NCI-H1930 (cell line): ENCODE measurements around the gene ATRIP.
"Not testable (repeated sequence)": the region's sequence is repeated elsewhere in the genome, so short reads cannot be mapped to it uniquely, and the experiment has no call there.

Experiments
- DNase-seq, 2 experiments: peaks; one replicate each; lab custom pipeline; 2025; lab: John Stamatoyannopoulos, UW

Gene ATRIP

DNA sequence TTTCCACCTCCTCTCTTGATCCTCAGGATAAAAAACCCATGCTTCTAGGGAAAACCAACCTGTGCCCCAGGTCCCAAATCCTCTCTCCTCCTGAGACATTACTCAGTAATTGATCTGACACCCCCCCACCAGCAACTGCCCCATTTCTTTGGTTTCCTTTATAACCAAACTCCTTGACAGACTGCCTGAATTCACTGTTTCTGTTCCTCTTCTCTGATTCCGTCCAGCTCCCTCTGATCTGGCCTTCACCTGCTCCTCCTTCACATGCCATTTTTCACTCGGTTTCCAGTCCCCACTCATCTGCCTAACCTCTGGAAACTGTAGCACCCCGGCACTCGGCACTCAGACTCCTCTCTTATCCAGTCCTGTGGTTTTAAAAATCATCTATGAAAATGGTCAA is 8.7 kb upstream of the ATRIP start:
- no peak for DNase-seq

DNA sequence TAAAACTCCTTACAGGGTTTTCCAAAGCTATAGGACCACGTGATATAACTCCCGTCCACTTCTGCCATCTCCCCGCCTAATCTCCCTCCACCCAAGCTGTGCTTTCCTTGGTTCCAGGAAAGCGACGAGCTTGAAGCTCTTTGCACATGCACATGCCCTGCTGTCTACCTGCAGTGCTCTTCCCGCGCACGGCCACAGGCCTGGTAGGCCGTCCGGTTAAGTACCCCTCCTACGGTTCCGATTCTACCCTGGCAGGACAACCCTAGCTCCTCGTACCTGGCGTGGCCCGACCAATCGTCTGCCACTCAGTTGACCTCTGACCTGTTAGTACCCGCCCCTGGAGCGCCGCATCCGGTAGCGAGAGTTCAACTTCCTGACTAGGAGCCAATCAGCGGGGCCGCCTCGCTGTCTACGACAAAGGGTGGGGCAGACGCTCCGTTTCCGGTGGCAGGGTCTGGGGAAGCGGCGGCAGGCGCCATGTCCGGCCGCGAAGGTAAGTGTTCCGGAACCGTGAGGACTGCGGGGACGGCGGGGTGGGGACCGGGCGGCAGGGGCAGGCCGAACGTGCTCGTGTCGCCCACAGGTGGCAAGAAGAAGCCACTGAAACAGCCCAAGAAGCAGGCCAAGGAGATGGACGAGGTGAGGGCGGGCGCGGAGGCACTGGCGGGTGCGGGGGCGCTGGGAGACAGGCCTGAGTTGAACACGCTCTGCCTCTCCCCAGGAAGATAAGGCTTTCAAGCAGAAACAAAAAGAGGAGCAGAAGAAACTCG is 6.5 kb upstream of the ATRIP start, which contains the start of the genes CCDC51 and TMA7:
CCDC51 (minus strand) TSS at position 300 of the 770 bp plus-strand sequence. CDS start 4,991 bp downstream, outside the sequence.
TMA7 (plus strand) TSS at position 438 of the 770 bp plus-strand sequence; CDS start at position 478, 40 bp downstream.
- peak; percentile 90 to 93 for DNase-seq

DNA sequence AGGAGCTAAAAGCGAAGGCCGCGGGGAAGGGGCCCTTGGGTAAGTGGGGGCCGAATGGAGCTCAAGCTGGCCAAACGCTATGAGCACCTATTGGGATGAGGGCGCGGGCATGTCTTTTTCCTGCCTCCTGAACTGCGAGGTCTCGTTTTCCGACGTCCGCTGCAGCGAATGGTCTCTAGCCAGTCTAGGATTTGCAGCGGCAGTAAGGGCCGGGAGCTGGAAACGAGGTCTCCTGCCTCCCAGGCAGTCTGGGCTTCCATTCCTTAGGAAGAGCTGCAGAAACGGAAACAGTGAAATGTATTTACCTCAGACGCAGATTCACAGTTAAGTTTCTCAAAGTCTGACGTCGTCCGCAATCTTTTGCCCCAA is 6.0 kb upstream of the ATRIP start:
- DNase-seq, result no peak

DNA sequence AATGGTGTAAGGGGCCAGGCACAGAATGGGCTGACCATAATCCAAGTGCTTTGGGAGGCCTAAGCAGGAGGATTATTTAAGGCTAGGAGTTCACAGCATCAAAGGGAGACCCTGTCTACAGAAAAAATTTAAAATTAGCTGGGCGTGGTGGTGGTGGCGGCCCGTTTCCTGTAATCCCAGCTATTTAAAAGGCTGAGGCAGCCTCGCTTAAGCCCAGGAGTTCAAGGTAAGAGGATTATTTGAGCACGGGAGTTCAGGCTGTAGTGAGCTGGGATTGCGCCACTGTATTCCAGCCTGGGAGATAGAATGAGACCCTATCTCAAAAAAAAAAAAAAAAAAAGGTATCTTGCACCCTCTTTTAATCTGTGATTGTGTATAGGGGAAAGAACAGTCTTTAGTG is 4.6 kb upstream of the ATRIP start:
- no peak for DNase-seq

DNA sequence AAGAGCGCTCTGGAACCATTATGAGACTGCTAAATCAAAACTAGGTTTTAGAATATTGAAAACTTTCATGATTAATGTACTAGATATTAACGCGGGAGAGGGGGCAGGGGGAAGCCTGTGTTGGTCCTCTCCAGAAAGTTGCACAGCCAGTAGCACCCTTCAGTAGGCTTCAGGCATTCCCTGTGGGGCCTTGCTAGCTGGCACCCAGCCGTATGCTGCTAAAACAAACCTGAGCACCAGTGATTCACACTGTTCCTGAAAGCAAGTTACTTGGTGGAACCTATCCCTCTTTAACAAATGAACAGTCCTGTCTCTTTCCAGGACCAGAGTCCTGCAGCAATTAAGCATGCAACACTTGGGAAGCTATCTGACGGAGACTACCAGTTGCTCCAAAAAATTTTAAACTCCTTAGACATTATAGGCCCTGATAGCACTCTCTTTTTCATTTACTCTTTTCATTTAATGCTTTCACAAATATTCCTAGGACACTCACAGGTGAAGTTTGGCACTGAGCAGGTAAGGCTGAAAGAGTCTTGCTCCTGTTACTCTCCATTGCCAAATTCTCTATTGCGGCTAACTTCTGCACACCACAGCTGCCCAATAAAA is 1.2 kb upstream of the ATRIP start:
- no peak for DNase-seq

DNA sequence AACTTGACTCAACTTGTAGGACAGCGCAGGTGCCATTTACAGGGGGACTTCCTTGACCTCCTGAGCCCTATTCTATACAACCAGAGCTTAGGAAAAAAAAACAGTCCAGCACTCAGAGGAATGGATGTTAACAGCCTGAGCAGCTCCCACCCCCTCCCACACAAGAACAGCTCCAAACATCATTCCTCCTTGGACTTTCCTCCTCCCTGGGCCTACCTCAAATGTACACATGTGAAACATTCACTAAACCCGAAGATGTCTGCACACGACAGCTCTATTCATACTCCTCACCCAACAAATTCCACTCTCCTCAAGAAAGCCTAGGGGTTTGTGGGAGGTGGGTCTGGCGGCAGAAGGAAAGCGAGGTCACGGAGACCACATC is 503 bp upstream of the ATRIP start:
- DNase-seq, result no peak

DNA sequence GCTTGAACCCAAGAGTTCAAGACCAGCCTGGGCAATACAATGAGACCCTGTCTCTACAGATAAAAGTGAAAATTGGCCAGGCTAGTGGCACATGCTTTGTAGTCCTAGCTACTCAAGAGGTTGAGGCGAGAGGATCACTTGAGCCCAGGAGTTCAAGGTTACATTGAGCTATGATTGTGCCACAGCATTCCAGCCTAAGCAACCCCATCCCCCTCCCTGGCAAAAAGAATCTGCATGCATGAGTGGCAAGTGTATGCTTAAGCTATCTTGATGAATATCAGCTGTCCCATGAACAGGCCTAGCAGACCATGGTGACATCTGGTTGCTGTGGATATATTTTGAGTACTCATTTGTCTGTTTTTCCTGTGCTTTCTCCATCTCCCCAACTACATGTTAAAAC is 4.7 kb downstream of the ATRIP start:
- no peak for DNase-seq

DNA sequence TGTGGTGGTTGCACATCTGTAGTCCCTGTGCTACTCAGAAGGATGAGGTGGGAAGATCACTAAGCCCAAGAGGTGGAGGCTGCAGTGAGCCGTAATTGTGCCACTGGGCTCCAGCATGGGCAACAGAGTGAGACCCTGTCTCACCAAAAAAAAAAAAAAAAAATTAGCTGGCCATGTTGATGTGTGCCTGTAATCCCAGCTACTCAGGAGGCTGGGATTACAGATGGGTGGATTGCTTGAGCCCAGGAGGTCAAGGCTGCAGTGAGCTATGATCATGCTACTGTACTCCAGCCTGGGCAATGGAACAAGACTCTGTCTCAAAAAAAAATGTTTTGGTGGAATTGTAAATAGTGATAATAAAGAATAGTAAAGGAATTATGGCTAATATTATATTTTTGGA is 9.9 kb downstream of the ATRIP start:
- no peak for DNase-seq

DNA sequence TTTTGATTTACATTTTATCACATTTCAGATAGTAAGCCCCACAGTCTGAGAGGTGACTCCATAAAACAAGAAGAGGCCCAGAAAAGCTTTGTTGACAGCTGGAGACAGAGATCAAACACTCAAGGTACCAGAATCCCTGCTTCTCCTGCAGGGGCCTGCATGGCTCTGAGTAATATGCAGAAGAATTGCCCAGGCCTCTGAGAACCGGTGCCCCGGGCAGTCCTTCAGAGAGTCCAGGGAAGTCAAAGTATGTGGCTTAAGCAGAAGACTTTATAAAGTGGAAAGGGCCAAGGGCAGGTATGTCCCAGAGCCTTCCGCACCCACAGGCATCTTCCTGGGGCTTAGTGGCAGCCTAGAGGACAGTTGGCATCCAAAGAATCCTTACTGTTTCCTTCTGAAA is 12.8 kb downstream of the ATRIP start:
- no peak for DNase-seq

DNA sequence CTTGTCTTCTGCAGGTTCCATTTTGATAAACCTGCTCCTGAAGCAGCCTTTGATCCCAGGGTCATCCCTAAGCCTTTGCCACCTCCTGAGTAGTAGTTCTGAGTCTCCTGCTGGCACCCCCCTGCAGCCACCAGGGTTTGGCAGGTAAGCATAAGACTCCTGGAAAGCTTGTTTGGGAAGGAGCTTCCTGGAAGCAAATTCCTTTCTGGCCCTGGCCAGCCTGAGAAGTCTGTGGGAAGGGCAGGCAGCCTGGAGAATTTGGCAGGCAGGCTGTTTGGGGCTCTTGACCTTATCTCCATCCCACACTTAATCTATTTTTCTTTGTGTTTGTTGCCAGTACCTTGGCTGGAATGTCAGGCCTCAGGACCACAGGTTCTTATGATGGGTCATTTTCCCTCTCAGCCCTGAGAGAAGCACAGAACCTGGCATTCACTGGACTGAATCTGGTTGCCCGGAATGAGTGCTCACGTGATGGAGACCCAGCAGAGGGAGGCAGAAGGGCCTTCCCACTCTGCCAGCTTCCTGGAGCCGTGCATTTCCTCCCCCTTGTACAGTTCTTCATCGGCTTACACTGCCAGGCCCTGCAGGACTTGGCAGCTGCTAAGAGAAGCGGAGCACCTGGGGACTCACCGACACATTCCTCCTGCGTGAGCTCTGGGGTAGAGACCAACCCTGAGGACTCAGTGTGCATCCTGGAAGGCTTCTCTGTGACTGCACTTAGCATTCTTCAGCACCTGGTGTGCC is 13.4 kb downstream of the ATRIP start:
- DNase-seq, result no peak

DNA sequence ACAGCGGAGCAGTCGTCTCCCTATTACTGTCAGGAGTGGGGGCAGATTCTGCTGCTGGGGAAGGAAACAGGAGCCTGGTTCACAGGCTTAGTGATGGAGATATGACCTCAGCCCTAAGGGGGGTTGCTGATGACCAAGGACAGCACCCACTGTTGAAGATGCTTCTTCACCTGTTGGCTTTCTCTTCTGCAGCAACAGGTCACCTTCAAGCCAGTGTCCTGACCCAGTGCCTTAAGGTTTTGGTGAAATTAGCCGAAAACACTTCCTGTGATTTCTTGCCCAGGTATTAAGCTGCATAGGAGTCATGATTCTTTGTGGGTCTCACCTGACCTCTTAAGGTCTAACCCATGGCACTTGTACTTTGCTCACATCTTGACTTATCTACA is 14.0 kb downstream of the ATRIP start:
- no peak for DNase-seq

DNA sequence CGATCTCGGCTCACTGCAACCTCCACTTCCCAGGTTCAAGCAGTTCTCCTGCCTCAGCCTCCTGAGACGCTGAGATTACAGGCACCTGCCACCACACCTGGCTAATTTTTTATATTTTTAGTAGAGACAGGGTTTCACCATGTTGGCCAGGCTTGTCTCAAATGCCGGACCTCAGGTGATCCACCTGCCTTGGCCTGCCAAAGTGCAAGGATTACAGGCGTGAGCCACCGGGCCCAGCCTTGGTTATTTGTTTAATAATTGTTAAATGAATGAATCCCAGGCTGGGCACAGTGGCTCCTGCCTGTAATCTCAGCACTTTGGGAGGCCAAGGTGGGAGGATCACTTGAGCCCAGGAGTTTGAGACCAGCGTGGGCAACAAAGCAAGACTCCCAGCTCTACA is 15.2 kb downstream of the ATRIP start:
- DNase-seq, result not testable (repeated sequence)

DNA sequence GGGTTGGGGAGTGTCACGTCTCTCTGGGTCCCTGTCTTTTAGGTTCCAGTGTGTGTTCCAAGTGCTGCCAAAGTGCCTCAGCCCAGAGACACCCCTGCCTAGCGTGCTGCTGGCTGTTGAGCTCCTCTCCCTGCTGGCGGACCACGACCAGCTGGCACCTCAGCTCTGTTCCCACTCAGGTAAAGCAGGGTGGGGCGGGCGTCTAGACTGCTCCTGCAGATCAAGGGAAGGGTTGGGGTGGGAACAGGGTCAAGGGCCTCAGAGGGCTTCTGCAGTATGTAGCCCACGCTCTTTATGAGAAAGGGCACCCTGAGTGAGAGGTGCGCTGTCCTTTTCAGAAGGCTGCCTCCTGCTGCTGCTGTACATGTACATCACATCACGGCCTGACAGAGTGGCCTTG is 17.2 kb downstream of the ATRIP start:
- no peak for DNase-seq

DNA sequence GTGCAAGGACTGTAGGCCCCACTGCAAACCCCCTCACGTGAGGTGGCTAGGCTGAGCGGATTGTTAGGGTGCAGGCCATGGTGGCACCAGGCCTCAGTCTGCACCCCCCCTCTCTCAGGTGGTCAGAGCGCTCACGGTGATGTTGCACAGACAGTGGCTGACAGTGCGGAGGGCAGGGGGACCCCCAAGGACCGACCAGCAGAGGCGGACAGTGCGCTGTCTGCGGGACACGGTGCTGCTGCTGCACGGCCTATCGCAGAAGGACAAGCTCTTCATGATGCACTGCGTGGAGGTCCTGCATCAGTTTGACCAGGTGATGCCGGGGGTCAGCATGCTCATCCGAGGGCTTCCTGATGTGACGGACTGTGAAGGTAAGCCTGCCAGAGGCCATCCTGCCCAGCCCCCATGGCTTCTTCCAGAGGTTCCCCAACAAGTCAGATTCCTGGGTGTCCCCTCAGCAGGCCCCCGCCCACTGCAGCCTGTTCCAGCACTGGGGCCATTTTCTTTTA is 18.2 kb downstream of the ATRIP start:
- no peak for DNase-seq

DNA sequence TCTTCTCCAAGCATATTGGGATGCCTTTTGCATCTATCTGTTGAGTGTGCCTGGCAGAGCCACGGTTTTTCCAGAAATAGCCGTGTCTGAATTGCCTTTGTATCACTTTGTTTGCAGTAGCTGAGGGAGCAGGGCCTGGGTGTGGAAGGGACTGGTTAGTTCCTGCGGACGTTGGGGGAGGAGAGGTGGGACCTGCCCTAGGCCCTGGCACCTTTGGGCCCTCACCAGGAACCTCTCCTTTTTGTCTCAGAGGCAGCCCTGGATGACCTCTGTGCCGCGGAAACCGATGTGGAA is 18.6 kb downstream of the ATRIP start:
- no peak for DNase-seq

DNA sequence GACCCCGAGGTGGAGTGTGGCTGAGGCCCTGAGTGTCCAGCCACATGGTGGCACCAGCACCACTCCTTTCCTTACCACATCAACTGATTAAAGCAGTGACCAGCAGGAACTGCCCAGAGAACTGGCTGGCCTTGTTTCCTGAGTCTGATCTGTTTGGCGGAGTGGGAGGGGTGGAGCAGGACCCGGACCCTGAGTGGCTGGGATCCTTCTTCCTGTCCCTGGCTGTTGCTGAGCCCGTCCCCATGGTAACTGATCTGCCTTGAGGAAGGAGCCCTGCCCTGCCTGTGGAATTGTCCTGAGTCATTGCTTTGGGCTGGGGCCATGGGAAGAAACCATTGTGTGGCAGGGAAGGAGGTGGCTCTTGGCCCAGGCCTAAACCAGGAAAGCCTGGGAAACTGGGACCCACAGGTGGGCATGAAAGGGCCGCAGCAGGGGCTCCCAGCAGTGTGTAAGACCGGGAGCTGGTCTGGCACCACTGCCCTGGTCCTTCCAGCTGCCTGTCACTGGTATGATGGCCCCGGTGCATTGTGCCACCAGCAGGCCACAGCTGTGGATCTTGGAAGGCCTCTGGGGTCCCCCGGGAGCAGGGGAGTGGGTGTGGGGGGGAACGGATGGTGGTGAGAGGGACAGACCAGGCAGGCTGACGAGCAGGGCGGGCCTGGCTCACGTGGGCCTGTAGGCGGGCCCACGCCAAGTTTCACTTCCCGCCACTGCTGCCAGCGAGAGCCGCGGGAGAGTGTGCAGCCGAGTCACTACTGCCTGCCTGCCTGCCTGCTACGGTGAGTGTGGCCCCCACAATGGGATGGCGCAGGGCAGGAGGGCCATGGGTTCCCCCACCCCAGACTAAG is 19.2 kb downstream of the ATRIP start:
- no peak for DNase-seq

DNA sequence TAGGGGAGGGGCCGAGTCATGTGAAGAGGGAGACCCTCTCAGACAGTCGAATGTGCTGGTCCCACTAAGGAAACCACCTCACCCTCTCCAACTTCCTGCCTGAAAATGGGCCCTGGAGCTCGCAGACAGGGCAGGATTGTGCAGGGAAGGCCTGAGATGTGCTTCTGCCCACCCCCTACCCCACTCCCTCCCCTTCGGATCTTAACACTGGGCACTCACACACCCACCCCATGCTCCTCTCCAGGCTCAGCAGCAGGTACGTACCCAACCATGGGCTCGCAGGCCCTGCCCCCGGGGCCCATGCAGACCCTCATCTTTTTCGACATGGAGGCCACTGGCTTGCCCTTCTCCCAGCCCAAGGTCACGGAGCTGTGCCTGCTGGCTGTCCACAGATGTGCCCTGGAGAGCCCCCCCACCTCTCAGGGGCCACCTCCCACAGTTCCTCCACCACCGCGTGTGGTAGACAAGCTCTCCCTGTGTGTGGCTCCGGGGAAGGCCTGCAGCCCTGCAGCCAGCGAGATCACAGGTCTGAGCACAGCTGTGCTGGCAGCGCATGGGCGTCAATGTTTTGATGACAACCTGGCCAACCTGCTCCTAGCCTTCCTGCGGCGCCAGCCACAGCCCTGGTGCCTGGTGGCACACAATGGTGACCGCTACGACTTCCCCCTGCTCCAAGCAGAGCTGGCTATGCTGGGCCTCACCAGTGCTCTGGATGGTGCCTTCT is 20.0 kb downstream of the ATRIP start:
- DNase-seq, result no peak

DNA sequence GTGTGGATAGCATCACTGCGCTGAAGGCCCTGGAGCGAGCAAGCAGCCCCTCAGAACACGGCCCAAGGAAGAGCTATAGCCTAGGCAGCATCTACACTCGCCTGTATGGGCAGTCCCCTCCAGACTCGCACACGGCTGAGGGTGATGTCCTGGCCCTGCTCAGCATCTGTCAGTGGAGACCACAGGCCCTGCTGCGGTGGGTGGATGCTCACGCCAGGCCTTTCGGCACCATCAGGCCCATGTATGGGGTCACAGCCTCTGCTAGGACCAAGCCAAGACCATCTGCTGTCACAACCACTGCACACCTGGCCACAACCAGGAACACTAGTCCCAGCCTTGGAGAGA is 20.5 kb downstream of the ATRIP start:
- no peak for DNase-seq

DNA sequence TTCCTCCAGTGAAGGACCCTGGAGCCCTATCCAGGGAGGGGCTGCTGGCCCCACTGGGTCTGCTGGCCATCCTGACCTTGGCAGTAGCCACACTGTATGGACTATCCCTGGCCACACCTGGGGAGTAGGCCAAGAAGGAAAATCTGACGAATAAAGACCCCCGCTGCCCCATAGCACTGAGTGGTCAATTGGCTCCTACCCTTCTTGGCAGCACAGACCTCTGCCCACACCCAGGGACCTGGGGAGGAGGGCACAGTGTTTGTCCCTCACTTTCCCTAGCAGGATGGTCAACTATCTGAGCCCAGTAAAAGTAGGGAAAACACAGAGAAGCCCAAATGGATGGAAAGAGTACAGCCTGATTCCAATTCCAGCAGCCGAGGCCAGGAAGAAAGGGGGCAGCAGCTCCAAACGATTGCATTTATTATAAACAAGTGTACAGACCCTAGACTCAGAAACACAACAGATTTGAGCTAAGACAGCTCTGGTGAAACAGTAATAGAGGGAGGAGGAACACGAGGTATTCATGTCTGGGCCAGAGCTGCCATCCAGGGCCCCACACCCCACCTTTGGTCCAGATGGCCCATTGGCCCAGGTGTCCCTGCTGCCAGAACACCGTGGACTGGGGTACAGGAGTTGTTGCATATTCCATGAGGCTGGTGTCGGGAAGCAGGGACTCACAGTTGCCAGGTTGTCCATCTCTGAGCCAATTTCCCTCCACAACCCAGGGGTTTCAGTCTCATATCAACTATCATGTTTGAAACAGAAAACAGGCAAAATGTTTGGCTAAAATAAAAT is 21.1 kb downstream of the ATRIP start:
- DNase-seq, result no peak

DNA sequence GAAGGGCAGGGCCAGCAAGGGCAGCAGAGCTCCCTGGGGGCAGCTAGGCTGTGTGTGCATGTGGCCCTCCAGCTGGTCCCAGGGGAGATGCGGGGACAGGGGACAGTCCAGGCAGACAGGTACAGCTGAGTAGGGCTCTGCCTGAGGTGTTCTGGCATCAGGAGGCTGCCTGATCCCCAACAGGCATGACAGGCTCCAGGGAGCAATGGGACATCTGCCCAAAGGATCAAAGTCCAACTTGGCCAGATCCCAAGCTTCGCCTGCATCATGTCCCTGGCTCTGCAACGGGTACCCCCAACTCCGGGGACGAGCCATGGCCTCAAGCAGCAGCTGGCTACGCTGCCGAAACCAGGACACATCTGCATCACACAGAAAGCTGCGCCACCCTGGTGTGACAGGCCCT is 21.8 kb downstream of the ATRIP start:
- DNase-seq, result no peak
